Rectal smooth muscle tissue (tissue), 1 donor: ENCODE measurements around the gene TUBA4B.
"Not testable (repeated sequence)": the region's sequence is repeated elsewhere in the genome, so short reads cannot be mapped to it uniquely, and the experiment has no call there.

Experiments used
- H3K27ac ChIP-seq: one replicate; pipeline ENCODE4 v1.7.0; 2013; ENCODE audit warnings: low read depth, low read length, inconsistent platforms
- H3K27me3 ChIP-seq: one replicate; pipeline ENCODE4 v1.7.0; 2013; ENCODE audit warnings: low read length; ENCODE audit not compliant: control insufficient read depth, insufficient read depth
- H3K36me3 ChIP-seq: one replicate; pipeline ENCODE4 v1.7.0; 2013; ENCODE audit warnings: low read length; ENCODE audit not compliant: control insufficient read depth, insufficient read depth
- H3K4me1 ChIP-seq: one replicate; pipeline ENCODE4 v1.7.0; 2013; ENCODE audit warnings: low read length; ENCODE audit not compliant: control insufficient read depth, insufficient read depth
- H3K4me3 ChIP-seq: one replicate; pipeline ENCODE4 v1.7.0; 2013; ENCODE audit warnings: low read length
- H3K9ac ChIP-seq: one replicate; pipeline ENCODE4 v1.7.0; 2013; ENCODE audit warnings: low read length

The TUBA4B gene

DNA sequence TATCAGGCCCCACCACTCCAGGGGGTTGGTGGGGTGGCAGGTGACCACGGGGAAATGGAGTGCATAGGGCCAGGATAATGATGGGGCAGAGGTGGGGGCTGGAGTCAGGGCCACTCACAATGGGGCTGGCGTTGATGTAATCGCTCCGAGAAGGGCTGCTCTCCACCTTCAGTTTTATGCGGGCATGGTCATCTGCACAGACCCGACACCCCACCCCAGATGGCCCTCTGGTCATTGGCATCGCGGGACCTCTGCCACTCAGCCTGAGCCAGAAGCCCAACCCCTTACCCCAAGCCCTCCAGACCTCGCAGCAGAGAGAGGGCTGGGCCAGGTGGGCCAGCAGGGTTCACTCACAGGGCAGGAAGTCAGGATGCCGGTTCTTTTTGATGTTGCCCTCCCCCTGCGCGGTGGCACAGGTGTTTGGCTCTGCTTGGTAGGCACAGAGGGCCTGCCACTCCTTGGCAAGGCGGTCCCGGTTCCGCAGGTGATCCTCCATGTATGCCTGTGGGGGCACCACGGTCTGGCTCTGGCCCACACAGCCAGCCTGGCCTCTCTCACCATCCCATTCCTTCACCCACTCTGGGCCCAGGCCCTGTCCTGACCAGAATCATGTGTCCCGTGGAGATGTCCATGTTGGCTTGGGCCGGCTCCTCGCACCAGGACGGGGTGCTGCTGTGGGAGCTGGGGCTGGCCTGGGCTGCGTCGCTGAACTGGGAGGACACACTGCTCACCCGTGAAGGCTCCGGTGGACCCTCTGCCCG is 43.8 kb downstream of the TUBA4B start:
- no peaks in the 10 kb centered on the region for H3K4me1 ChIP-seq
- H3K9ac ChIP-seq = no peak overlapping the region
- no peak overlapping the region for H3K27ac ChIP-seq
- no peak overlapping the region for H3K4me3 ChIP-seq
- H3K27me3 ChIP-seq = no peaks in the 10 kb centered on the region
- no peaks in the 10 kb centered on the region for H3K36me3 ChIP-seq

- no peaks in the 10 kb centered on the region for H3K36me3 ChIP-seq
- H3K4me3 ChIP-seq = no peak overlapping the region
- H3K9ac ChIP-seq = no peak overlapping the region
- H3K4me1 ChIP-seq = no peaks in the 10 kb centered on the region
- no peak overlapping the region for H3K27ac ChIP-seq
- peaks cover 2% of the 10 kb centered on the region for H3K27me3 ChIP-seq
These were observed 44.9 kb downstream of the TUBA4B start for GRCh38 chr2:219297766-219298456.

DNA sequence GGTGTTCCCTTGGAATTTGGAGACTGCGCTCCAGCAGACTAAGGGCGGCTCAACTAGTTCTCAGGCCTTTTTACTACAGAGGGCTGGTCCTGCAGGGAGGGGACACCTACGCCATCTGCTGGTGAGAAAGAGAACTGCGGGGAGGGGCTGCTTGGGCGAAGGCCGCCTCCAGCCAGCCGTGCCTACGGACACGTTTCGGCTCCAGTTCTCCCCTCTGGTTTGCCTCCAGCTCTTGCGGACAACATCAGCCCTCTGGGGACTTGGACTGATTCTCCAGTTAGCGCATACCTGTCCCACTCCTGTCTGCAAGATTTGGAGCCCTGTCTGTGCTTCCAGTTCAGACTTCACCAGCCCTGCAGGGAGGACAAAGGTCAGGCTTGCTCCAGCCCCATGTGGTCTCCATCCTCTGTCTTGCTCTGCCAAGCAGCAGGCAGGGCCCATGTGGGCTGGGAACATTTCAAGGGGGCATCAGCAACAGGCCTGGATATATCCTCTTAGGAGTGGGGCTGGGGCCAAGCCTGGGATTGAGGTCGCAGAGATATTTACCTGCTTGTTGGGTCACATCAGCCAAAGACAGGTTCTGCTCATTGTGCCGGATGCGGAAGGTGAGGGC is 45.8 kb downstream of the TUBA4B start:
- no peak overlapping the region for H3K4me3 ChIP-seq
- no peaks in the 10 kb centered on the region for H3K4me1 ChIP-seq
- H3K36me3 ChIP-seq = no peaks in the 10 kb centered on the region
- peaks cover 2% of the 10 kb centered on the region for H3K27me3 ChIP-seq
- H3K9ac ChIP-seq = no peak overlapping the region
- H3K27ac ChIP-seq = no peak overlapping the region

DNA sequence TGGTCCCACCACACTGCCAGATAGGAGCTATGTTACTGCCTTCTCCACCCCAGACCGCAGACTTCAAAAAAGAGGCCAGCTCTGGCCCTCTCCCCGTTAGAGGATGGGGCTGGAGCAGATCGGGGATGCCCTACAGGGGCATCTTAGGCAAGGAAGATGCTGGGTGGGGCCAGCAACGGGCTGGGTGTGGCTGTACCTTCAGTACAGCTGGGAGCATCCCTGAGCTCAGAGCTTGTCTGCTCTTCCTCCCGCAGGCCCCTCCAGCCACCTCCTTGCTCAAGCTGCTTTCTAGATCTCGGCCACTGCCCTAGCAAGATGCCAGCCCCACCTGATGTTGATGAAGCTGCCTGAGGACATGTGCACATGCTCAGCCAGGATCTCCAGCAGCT is 46.3 kb downstream of the TUBA4B start:
- H3K36me3 ChIP-seq = no peaks in the 10 kb centered on the region
- H3K4me3 ChIP-seq = no peak overlapping the region
- no peak overlapping the region for H3K27ac ChIP-seq
- H3K4me1 ChIP-seq = no peaks in the 10 kb centered on the region
- peaks cover 2% of the 10 kb centered on the region for H3K27me3 ChIP-seq
- no peak overlapping the region for H3K9ac ChIP-seq

- H3K27me3 ChIP-seq = peaks cover 2% of the 10 kb centered on the region
- no peaks in the 10 kb centered on the region for H3K4me1 ChIP-seq
- no peaks in the 10 kb centered on the region for H3K36me3 ChIP-seq
- H3K4me3 ChIP-seq = no peak overlapping the region
- H3K27ac ChIP-seq = no peak overlapping the region
- no peak overlapping the region for H3K9ac ChIP-seq
These were observed 47.0 kb downstream of the TUBA4B start for GRCh38 chr2:219300022-219300421.

DNA sequence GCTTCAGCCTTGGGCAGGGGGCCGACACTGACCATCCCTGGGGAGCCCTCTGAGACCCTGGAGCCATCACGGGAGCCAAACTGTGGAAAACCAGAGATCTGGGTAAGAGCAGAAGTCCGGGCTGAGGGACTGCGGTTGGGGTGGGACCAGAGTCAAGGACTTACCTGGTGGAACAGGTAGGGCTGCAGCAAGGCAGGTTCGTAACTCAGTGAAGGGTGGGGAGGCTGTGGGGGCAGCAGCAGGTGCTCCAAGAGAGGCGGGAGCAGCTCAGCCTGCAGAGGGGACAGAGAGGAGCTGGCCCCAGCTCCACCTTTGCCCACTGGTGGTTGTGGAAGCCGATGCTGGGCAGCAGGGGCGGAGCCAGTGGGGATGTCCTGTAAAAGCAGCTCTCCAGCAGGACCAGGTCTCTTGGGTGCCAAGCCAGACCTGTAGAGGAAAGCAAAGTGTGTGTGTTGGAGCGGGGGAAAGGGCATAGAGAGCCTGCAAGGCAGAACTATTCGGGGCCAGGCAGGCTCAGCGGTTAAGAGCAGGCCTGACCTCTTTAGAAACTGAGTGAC is 49.4 kb downstream of the TUBA4B start:
- no peak overlapping the region for H3K9ac ChIP-seq
- no peaks in the 10 kb centered on the region for H3K36me3 ChIP-seq
- H3K27ac ChIP-seq = no peak overlapping the region
- no peaks in the 10 kb centered on the region for H3K4me1 ChIP-seq
- H3K27me3 ChIP-seq = peaks cover 2% of the 10 kb centered on the region
- no peak overlapping the region for H3K4me3 ChIP-seq

DNA sequence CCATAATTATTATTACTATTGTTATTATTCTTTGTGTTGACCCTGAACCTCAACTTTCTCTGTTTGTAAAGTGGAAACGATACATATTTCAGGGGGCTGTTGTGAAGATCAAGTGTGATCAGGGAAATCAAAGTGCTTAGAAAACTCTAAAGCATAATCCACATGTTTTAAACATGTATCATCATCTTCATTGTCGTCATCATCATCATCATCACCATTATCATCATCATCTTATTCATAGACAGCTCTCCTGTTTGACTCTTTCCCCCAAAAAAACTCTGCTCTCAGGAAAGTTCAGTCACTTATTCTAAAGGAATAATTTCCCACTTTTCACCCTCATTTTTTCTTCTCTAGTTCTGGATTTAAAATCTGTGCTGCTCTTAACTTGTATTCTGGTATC is 51.2 kb downstream of the TUBA4B start:
- Histone ChIP-seq H3K4me3 (no peak overlapping the region), H3K27me3 (peaks cover 2% of the 10 kb centered on the region), H3K4me1 (no peaks in the 10 kb centered on the region), H3K9ac (no peak overlapping the region), H3K27ac (no peak overlapping the region), H3K36me3 (no peaks in the 10 kb centered on the region)

DNA sequence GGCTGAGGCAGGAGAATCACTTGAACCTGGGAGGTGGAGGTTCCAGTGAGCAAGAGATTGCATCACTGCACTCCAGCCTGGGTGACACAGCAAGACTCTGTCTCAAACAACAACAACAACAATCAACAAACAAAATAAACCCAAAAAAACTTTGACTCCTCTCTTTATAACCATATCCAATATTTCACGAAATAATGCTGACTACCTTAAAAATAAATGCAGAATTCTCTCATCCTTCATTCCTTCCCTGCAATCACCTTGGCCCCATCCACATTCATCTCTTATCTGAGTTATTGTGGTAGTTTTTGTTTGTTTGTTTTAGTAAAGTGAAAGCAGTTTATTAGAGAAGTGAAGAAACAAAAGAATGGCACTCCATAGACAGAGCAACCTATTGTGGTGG is 53.0 kb downstream of the TUBA4B start:
- no peak overlapping the region for H3K9ac ChIP-seq
- no peaks in the 10 kb centered on the region for H3K36me3 ChIP-seq
- H3K4me3 ChIP-seq = no peak overlapping the region
- H3K4me1 ChIP-seq = no peaks in the 10 kb centered on the region
- H3K27me3 ChIP-seq = peaks cover 5% of the 10 kb centered on the region
- H3K27ac ChIP-seq = no peak overlapping the region

DNA sequence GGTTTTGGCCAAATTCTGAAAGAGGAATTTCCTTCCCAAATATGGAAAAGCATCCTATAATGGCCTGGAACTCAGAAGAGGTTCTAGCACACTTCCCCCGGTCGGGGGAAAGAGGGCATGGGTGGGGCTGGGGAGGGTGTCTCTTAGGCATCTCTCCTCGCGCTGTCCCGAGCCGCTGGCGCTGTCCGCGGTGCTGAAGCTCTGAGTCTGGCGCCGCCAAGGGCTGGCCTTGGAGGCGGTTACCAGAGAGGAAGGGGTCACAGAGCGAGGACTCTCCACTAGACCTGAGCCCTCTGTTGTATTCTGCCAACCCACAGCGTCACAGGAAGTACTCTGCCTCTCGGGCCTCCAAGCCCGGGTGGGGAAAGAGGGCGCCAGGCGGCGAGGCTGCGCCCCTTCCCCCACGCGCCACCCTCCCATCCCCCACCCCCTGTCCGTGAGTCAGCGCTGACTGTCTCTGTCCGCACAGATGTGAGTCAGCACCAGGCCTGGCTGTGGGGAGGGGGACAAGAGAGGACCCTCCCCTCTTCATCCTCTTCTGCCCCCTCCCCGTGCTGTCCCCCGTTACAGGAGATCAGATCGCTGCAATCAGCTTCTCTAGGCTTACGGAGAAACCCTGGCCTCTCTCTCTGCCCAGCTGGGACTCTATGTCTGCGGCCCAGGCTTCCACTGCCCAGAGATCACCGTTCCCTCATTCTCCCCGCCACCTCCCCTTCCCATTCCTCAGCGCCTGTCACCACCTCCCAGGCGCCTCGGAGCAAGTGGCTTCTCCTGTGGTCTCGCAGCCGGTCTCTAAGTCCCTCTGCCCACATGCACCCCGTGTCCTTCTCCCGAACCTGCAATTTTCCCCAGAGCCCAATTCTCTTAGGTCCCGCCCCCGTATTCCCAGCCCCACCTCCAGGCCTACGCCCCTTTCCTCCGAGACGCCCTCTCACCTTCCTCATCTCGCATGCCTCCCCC is 55.4 kb downstream of the TUBA4B start:
- H3K4me3 ChIP-seq = no peak overlapping the region
- no peak overlapping the region for H3K9ac ChIP-seq
- H3K27ac ChIP-seq = no peak overlapping the region
- peaks cover 4% of the 10 kb centered on the region for H3K27me3 ChIP-seq
- H3K4me1 ChIP-seq = no peaks in the 10 kb centered on the region
- no peaks in the 10 kb centered on the region for H3K36me3 ChIP-seq

GRCh38 chr2:219309278-219309677 is 56.2 kb downstream of the TUBA4B start, which contains the start of gene PTPRN:
Gene PTPRN (minus strand): TSS chr2:219309401. CDS start chr2:219309332, 69 bp downstream.
- peaks cover 4% of the 10 kb centered on the region for H3K27me3 ChIP-seq
- no peaks in the 10 kb centered on the region for H3K4me1 ChIP-seq
- H3K9ac ChIP-seq = no peak within 1 kb of the TSS
- no peaks in the 10 kb centered on the region for H3K36me3 ChIP-seq
- H3K4me3 ChIP-seq = no peak within 1 kb of the TSS
- H3K27ac ChIP-seq = no peak within 1 kb of the TSS

DNA sequence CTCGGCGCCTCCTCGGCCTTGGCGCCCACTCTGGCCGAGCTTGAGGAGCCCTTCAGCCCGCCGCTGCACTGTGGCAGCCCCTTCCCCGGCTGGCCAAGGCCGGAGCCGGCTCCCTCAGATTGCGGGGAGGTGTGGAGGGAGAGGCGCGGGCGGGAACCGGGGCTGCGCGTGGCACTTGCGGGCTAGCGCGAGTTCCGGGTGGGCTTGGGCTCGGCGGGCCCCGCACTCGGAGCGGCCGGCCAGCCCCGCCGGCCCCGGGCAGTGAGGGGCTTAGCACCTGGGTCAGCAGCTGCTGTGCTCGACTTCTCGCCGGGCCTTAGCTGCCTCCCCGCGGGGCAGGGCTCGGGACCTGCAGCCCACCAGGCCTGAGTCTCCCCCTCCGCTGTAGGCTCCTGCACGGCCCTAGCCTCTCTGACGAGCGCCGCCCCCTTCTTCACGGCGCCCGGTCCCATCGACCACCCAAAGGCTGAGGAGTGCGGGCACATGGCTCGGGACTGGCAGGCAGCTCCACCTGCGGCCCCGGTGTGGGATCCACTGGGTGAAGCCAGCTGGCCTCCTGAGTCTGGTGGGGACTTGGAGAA is 59.7 kb downstream of the TUBA4B start:
- H3K27me3 ChIP-seq, H3K4me3 ChIP-seq, H3K27ac ChIP-seq, H3K9ac ChIP-seq, H3K36me3 ChIP-seq, H3K4me1 ChIP-seq: not testable (repeated sequence)
